ENCODE data around the gene RPS2.

RPS2 gene

DNA sequence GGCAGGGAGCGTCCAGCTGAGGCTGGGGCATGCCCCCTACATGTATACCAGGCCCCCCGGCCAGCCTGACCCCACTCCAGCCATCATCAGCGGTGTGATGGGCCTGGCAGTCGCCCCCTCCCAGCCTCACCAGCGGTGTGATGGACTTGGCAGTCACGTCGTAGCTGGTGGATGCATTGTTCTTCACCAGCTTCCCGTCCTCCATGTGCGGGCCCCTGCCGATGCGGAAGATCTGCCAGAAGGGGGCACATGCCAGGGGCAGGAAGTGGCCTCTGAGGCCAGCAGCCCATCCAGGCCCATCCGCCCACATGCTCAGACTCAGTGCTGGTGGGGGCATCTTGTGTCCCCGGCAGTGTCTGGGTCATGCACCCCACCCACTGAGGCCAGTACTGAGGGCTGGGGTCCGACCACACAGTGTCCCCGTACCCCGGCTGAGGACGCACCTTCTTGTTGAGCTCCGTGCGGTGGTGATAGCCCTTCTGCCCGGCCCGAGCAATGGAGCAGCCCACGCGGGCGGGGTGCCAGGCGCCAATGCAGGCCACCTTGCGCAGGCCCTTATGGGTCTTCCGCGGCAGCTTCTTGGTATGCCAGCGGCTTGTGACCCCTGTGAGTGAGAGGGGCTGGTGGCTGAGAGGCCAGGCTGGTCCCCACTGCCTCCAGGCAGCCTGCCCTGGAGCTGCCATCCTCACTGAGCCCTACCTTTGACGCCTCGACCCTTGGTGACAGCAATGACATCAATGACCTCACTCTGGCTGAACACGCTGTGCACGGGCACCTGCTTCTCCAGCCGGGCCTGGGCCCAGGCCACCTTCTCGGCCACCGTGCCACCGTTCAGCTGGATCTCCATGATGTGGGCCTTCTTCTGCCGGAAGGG, 17.9 kb downstream of the RPS2 start:
- no peak for DNase-seq (ENCODE audit: low read depth)
- no peak overlapping the region for H3K4me3 ChIP-seq (ENCODE audit: low read depth, low read length)

DNA sequence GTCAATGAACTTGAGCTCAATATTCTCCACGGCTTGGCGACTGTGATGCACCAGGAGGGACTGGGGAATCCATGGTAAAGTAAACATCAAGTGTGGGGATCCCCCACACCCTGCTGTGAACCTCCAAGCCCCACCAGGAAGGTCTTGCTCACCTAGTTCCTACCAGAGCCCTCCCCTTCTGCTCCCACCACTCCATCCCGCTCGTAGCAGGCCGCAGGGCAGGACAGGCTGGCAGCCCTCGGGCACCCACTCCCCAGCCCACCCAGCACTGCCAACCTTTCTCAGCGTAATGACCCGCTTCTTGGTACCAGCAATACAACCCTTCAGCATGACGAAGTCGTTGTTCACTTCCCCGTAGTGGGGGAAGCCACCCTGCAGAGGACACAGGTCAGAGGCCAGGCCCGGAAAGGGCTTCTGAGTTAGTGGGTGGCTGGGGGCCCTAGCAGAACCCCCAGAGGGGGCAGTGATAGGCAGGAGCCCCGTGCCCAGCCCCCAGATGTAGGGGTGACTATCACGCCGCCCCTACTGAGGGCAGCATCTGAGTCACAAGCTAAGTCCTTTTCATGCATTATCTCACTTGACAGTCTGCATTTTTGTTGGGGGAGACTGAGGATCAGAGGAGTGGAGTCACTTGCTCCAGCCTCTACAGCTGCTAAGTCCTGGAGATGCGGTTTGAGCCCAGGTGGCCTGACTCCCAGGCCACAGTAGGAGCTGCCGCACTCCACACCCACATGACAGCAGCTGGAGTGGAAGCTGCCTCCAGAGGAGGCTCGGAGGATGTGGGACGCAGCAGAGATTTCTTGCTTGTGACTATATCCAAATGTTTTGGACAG, 18.9 kb downstream of the RPS2 start:
- TF ChIP-seq, protein P1, sequence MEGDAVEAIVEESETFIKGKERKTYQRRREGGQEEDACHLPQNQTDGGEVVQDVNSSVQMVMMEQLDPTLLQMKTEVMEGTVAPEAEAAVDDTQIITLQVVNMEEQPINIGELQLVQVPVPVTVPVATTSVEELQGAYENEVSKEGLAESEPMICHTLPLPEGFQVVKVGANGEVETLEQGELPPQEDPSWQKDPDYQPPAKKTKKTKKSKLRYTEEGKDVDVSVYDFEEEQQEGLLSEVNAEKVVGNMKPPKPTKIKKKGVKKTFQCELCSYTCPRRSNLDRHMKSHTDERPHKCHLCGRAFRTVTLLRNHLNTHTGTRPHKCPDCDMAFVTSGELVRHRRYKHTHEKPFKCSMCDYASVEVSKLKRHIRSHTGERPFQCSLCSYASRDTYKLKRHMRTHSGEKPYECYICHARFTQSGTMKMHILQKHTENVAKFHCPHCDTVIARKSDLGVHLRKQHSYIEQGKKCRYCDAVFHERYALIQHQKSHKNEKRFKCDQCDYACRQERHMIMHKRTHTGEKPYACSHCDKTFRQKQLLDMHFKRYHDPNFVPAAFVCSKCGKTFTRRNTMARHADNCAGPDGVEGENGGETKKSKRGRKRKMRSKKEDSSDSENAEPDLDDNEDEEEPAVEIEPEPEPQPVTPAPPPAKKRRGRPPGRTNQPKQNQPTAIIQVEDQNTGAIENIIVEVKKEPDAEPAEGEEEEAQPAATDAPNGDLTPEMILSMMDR (conservative IDR thresholded peaks at IDR 0.05; ENCODE audit: low read depth, low read length) = no peak

More for the DNA sequence above, 17.9 kb downstream of the RPS2 start:
- TF ChIP-seq, protein P1 (conservative IDR thresholded peaks at IDR 0.05; ENCODE audit: low read depth, low read length) = no peak

DNA sequence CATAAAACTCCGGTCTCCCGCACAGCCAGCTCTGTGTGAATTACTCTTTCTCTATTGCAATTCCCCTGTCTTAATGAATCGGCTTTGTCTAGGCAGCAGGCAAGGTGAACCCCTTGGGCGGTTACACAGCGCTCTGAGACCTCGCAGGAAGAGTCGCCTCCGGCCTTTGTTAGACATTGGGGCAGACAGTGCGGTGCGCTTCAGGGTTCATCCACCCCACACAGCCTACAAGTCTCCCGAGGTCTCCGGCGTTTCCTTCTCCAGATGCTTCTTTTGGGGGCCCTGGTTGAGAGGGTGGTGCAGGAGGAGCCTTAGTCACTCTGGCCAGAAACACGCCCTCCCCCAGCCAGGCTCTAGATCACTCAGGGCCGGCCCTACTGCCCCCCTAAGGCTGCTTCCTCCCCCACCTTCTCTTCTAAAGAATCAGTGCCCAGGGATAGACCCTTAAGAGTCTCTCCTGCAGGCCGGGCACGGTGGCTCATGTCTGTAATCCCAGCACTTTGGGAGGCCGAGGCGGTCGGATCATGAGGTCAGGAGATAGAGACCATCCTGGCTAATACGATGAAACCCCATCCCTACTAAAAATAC, 19.9 kb downstream of the RPS2 start:
- TF ChIP-seq, protein P1 (conservative IDR thresholded peaks at IDR 0.05; ENCODE audit: low read depth, low read length) = no peak
- no peak for DNase-seq (ENCODE audit: low read depth)
- no peak overlapping the region for H3K4me3 ChIP-seq (ENCODE audit: low read depth, low read length)

More for the DNA sequence above, 18.9 kb downstream of the RPS2 start:
- no peak for DNase-seq (ENCODE audit: low read depth)
- no peak overlapping the region for H3K4me3 ChIP-seq (ENCODE audit: low read depth, low read length)

DNA sequence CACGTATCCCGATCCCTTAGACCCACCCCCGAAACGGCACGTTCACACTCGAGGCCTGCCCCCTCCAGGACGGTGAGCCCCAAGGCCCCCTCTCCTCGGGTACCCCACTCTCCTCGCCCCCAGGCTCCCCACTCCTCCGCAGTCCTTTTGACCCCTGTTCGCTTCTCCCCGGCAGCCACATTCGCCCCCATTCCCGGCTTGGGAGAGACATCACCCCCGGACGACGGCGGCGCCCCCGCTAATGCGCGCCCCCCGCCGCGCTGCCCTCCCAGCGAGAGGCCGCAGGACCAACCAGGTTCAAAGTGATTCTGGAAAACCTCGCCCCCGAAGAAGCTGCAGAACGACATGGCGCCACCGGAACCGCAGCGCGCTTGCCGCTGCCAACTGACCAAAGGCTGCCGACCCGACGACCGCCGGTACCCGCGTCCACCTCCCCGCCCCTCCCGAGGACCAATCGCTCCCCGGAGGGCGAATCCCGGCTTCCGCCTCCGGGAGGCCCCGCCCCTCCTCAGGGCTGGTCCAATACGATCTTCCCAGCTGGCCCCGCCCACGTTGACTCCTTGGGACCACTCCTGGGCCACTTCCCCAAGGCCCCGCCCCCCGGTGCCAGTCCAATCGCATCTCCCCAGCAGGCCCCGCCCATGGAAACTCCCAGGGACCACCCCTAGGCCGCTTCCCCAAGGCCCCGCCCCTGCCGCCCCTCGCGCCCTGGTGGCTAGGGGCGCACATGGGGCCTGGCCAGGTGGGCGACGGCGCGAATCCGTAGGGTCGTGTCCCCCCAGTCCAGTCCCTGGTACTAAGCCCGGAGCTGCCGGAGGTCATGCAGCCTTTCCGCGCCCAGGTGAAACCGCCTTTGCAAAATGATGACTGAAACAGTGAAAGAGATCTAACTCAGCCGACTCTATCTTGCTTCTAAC, 21.6 kb downstream of the RPS2 start, which contains the start of gene MSRB1:
TSS of gene MSRB1 (minus strand) at position 390 of the 917 bp plus-strand sequence. CDS start at position 347, 43 bp downstream.
- H3K4me3 ChIP-seq (ENCODE audit: low read depth, low read length) = peak within 1 kb of the TSS; percentile 85
- TF ChIP-seq, protein P1 (conservative IDR thresholded peaks at IDR 0.05; ENCODE audit: low read depth, low read length) = no peak
- DNase-seq (ENCODE audit: low read depth) = peak; percentile 99

DNA sequence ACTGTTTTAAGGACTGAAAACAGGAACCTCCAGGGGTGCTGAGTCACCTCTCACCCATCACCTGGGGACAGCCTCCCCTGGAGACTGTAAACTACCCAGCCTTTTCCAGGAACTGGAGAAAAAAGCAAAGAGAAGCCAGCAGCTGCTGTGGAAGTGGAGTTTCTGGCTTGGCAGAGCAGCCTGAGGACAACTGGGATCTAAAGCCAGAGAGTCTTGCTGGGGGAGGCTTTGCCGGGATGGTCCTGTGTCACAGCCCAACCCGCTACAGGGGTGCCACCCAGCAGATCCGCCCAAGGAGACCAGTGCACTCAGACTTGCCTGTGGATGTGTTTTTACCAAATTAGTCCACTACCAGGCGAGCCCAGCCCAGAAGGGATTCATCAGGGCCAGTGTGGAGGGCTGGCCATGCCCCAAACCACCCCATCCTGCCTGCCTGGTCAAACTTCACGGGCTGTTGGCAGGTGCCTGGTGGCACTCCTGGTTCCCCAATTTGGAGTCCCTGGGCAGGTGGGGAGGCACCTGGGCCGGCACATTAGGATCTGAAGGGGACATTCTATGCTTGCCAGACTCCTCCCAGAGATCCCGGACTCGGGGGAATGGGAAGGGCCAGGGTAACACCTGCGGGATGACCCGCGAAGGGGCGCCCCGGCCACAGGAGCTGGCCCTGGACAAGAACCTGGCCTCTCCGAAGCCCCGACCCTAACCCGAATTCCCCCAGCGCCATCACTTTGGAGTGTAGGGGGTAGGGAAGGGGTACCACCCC, 22.4 kb downstream of the RPS2 start:
- DNase-seq (ENCODE audit: low read depth) = peak; percentile 50
- TF ChIP-seq, protein P1 (conservative IDR thresholded peaks at IDR 0.05; ENCODE audit: low read depth, low read length) = no peak

More for the DNA sequence above, 22.4 kb downstream of the RPS2 start:
- H3K4me3 ChIP-seq (ENCODE audit: low read depth, low read length) = peak overlapping the region; percentile 85

Measured in choroid plexus epithelial cell (primary cell).